Kidney (tissue), 14 donors: ENCODE measurements around the gene ZSWIM6. TPM values are rescaled to one million over a fixed set of nuclear protein-coding genes. Genes with fewer than 3 reads are reported as not detected.

Experiments used
- DNase-seq, 5 donors: peaks; one replicate each; pipeline ENCODE4 v3.0.0-alpha.2; 2013 to 2020
- FAIRE-seq: peaks from 2 replicates; lab custom pipeline; 2012; peaks lifted over from hg19 to GRCh38; lab: Jason Lieb, UNC
- H3K27ac ChIP-seq, 2 donors: one replicate each; pipeline ENCODE4 v1.7.0; 2013; ENCODE audit warnings: low read depth in 2 of 2, low read length in 2 of 2, inconsistent platforms in 1 of 2
- H3K27me3 ChIP-seq: one replicate; pipeline ENCODE4 v1.7.1; 2013; ENCODE audit warnings: low read length, inconsistent platforms; ENCODE audit not compliant: control insufficient read depth, insufficient read depth
- H3K36me3 ChIP-seq, 3 donors: one replicate each; pipeline versions ENCODE4 v1.7.0 to v1.7.1; 2013; ENCODE audit warnings: low read length in 3 of 3, control low read depth in 1 of 3, inconsistent platforms in 1 of 3; ENCODE audit not compliant: insufficient read depth in 3 of 3, control insufficient read depth in 2 of 3
- H3K4me1 ChIP-seq, 3 donors: one replicate each; pipeline versions ENCODE4 v1.7.0 to v1.7.1; 2013; ENCODE audit warnings: low read length in 3 of 3, inconsistent platforms in 1 of 3, low read depth in 1 of 3; ENCODE audit not compliant: control insufficient read depth in 2 of 3, insufficient read depth in 2 of 3
- H3K4me3 ChIP-seq, 3 donors: one replicate each; pipeline versions ENCODE4 v1.7.0 to v1.8.1; 2013; ENCODE audit warnings: low read length in 3 of 3, control low read depth in 1 of 3, inconsistent platforms in 1 of 3
- H3K9ac ChIP-seq, 3 donors: one replicate each; pipeline versions ENCODE4 v1.7.0 to v1.7.1; 2013; ENCODE audit warnings: low read length in 3 of 3, control low read depth in 1 of 3, inconsistent platforms in 1 of 3
- H3K9me3 ChIP-seq, 3 donors: one replicate each; pipeline versions ENCODE4 v1.7.0 to v1.7.1; 2013; ENCODE audit warnings: low read length in 3 of 3, control low read depth in 1 of 3, inconsistent platforms in 1 of 3; ENCODE audit not compliant: control insufficient read depth in 2 of 3, insufficient read depth in 1 of 3
- CTCF ChIP-seq: IDR thresholded peaks from 3 replicates; pipeline ENCODE4 v1.5.1; 2012; ENCODE audit warnings: mild to moderate bottlenecking, moderate library complexity, borderline replicate concordance; ENCODE audit not compliant: insufficient read depth; ENCODE audit errors: extremely low read depth
- intact Hi-C: fragments of 100-400 bp; cut with DNase I; formaldehyde crosslinking; loops from one replicate; pipeline ENCODE4 v1.11.1; 2022
- polyA plus RNA-seq: library from polyadenylated mRNA; stranded (reverse); fragments of 350-450 nt; fragmentation: Illumina TruSeq; extraction: RNeasy Lipid Tissue Mini Kit (QIAGEN cat#74804); gene quantifications from one replicate; pipeline ENCODE4 v1.2.3, GENCODE V29; 2014; ENCODE audit warnings: low read depth, low replicate concordance; ENCODE audit not compliant: insufficient read depth
- total RNA-seq: library from RNA; stranded (reverse); fragmentation: NEBNext Ultra II Directional; extraction: Animal tissue kit (Norgen Biotek cat#: 25700); gene quantifications from one replicate; pipeline ENCODE4 v1.2.1, GENCODE V29; 2021
- donor health status: control.
- donor health status: control.
- donor health status: control.
- donor health status: control.
- donor health status: control.
- donor health status: DM: yes; HTN: yes; CAD: no.
- donor health status: Normal renal cell carcinoma (clear cell type).

Gene ZSWIM6
- total and polyA plus RNA-seq, 2 donors from 2014 or later = 2.9 to 20.3 TPM

GRCh38 chr5:61351733-61352132 lies 19.7 kb downstream of the ZSWIM6 start:
- DNase-seq = no peak
- Histone ChIP-seq H3K4me3 (no peak overlapping the region), H3K36me3 (no peaks in the 10 kb centered on the region), H3K27me3 (no peaks in the 10 kb centered on the region), H3K9ac (no peak overlapping the region), H3K27ac (no peak overlapping the region), H3K9me3 (no peaks in the 10 kb centered on the region), H3K4me1 (peaks cover 0 to 8% (median 0%) of the 10 kb centered on the region in 3 donors)
- FAIRE-seq = no peak
- TF ChIP-seq CTCF = no peak
- intact Hi-C loops = no loop called here

- no peak for DNase-seq
- Histone ChIP-seq H3K9me3 (no peaks in the 10 kb centered on the region), H3K4me1 (peaks cover 0 to 8% (median 0%) of the 10 kb centered on the region in 3 donors), H3K9ac (no peak overlapping the region), H3K36me3 (no peaks in the 10 kb centered on the region), H3K27ac (no peak overlapping the region), H3K27me3 (no peaks in the 10 kb centered on the region), H3K4me3 (no peak overlapping the region)
- intact Hi-C loops = no loop called here
- no peak for TF ChIP-seq CTCF
- FAIRE-seq = no peak
Observed at GRCh38 chr5:61352180-61352579, 20.1 kb downstream of the ZSWIM6 start.

GRCh38 chr5:61352612-61353156 lies 20.6 kb downstream of the ZSWIM6 start:
- DNase-seq (no peak), FAIRE-seq (no peak)
- intact Hi-C loops = no loop called here
- no peak for TF ChIP-seq CTCF
- H3K9ac ChIP-seq = no peak overlapping the region
- no peaks in the 10 kb centered on the region for H3K9me3 ChIP-seq
- no peak overlapping the region for H3K4me3 ChIP-seq
- peaks cover 0 to 8% (median 0%) of the 10 kb centered on the region in 3 donors for H3K4me1 ChIP-seq
- H3K27ac ChIP-seq = no peak overlapping the region
- H3K27me3 ChIP-seq = no peaks in the 10 kb centered on the region
- no peaks in the 10 kb centered on the region for H3K36me3 ChIP-seq

- Histone ChIP-seq H3K27me3 (no peaks in the 10 kb centered on the region), H3K36me3 (no peaks in the 10 kb centered on the region), H3K4me3 (no peak overlapping the region), H3K27ac (no peak overlapping the region), H3K9ac (no peak overlapping the region), H3K4me1 (peaks cover 0 to 8% (median 0%) of the 10 kb centered on the region in 3 donors), H3K9me3 (no peaks in the 10 kb centered on the region)
- DNase-seq = no peak
- no peak for FAIRE-seq
- no peak for TF ChIP-seq CTCF
- intact Hi-C loops = no loop called here
Observed at GRCh38 chr5:61353293-61353692, 21.2 kb downstream of the ZSWIM6 start.
